ENCODE measurements around the gene LCN10. TPM values are rescaled to one million over a fixed set of nuclear protein-coding genes. Genes with fewer than 3 reads are reported as not detected.

The LCN10 gene
- total and polyA plus RNA-seq, 2 donors (not counting 3 experiments of a cell fraction or from before 2014, with no cell fraction given), result not detected

- Histone ChIP-seq H3K9me1 (replicated peaks; ENCODE audit: control insufficient read depth, extremely low read depth, insufficient read depth, low read length) (no peaks in the 10 kb centered on the region), H3K9me3 (replicated peaks; ENCODE audit: control insufficient read depth, insufficient read depth, low read length) (no peaks in the 10 kb centered on the region), H3K36me3 (ENCODE audit: control insufficient read depth in 2 of 2, extremely low read depth in 1 of 2, insufficient read depth in 2 of 2, low read length in 2 of 2) (no peaks in the 10 kb centered on the region), H3K27me3 (ENCODE audit: control insufficient read depth in 2 of 2, insufficient read depth in 2 of 2, low read length in 2 of 2) (peaks cover 2 to 10% of the 10 kb centered on the region in 2 experiments), H2AFZ (ENCODE audit: low read depth, low read length) (no peak overlapping the region), H3K4me2 (ENCODE audit: insufficient read depth, low read length) (no peak overlapping the region), H3K4me1 (ENCODE audit: control insufficient read depth, extremely low read depth, insufficient read depth, low read length) (no peaks in the 10 kb centered on the region), H4K20me1 (replicated peaks; ENCODE audit: control insufficient read depth, extremely low read depth, insufficient read depth, low read length) (no peaks in the 10 kb centered on the region), H3K79me2 (ENCODE audit: control insufficient read depth, insufficient read depth, low read length) (no peaks in the 10 kb centered on the region), H3K9ac (replicated peaks; ENCODE audit: extremely low read depth, insufficient read depth, low read length) (no peak overlapping the region), H3K27ac (ENCODE audit: insufficient read depth, low read depth, low read length) (no peak overlapping the region), H3K4me3 (replicated peaks in 1 of 3; ENCODE audit: insufficient read depth in 1 of 3, low read depth in 1 of 3, low read length in 3 of 3) (no peak overlapping the region)
- intact Hi-C loops (cut with micrococcal nuclease) (loop anchor here (5.0 kb wide), 1 partner anchor 452 kb away; no protein-coding TSS in a partner anchor), dilution Hi-C loops (cut with MboI; ENCODE audit: extremely low pct_ligation_motif_present, low sequenced_read_pairs) (no loop called here)
- DNase-seq (ENCODE audit: low read depth, low spot score) (no peak), FAIRE-seq (no peak)
- ChIA-PET CTCF (interaction anchor here (0.6 kb wide), 1 partner anchor 50 kb away, joined by 3 read pairs; no protein-coding TSS in a partner anchor), POLR2A (no interaction called here)
- no peak for TF ChIP-seq JUN (IDR thresholded peaks at IDR 0.05; ENCODE audit: borderline replicate concordance, insufficient read depth, insufficient read length, low read depth)
- TF ChIP-seq, protein P1, sequence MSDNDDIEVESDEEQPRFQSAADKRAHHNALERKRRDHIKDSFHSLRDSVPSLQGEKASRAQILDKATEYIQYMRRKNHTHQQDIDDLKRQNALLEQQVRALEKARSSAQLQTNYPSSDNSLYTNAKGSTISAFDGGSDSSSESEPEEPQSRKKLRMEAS (IDR thresholded peaks at IDR 0.05; ENCODE audit: insufficient read depth, insufficient read length), result no peak
- no peak for TF ChIP-seq FOS (IDR thresholded peaks at IDR 0.05; ENCODE audit: borderline replicate concordance, insufficient read depth, low read length)
- TF ChIP-seq GATA2 (IDR thresholded peaks at IDR 0.05; ENCODE audit: insufficient read depth, insufficient read length, low read depth, low read length), result no peak
- TF ChIP-seq, protein P2, sequence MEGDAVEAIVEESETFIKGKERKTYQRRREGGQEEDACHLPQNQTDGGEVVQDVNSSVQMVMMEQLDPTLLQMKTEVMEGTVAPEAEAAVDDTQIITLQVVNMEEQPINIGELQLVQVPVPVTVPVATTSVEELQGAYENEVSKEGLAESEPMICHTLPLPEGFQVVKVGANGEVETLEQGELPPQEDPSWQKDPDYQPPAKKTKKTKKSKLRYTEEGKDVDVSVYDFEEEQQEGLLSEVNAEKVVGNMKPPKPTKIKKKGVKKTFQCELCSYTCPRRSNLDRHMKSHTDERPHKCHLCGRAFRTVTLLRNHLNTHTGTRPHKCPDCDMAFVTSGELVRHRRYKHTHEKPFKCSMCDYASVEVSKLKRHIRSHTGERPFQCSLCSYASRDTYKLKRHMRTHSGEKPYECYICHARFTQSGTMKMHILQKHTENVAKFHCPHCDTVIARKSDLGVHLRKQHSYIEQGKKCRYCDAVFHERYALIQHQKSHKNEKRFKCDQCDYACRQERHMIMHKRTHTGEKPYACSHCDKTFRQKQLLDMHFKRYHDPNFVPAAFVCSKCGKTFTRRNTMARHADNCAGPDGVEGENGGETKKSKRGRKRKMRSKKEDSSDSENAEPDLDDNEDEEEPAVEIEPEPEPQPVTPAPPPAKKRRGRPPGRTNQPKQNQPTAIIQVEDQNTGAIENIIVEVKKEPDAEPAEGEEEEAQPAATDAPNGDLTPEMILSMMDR (IDR thresholded peaks at IDR 0.05; ENCODE audit: extremely low read depth in 1 of 2, insufficient read depth in 1 of 2, low read depth in 1 of 2, low read length in 2 of 2), result no peak
- no peak for TF ChIP-seq POLR2AphosphoS5 (IDR thresholded peaks at IDR 0.05; ENCODE audit: insufficient read depth, low read depth, low read length)
- no peak for TF ChIP-seq POLR2A (IDR thresholded peaks at IDR 0.05; ENCODE audit: low read depth, low read length)
- no peak for TF ChIP-seq EZH2 (IDR thresholded peaks at IDR 0.05; ENCODE audit: borderline replicate concordance, low read depth, low read length, severe bottlenecking)
- no peak for TF ChIP-seq MYC (IDR thresholded peaks at IDR 0.05; ENCODE audit: low read depth, low read length)
- BruUV-seq (replicated peaks), result no TSS peak
Observed at GRCh38 chr9:136784997-136785361, 42.2 kb upstream of the LCN10 start.
